Naive thymus-derived CD4-positive, alpha-beta T cell (primary cell): ENCODE data around the gene LARP1. TPM values are rescaled to one million over a fixed set of nuclear protein-coding genes. Genes with fewer than 3 reads are reported as not detected.
A peak's percentile ranks its signal among the peaks of the same experiment; 100 is the strongest.
"Not testable (repeated sequence)": the region's sequence is repeated elsewhere in the genome, so short reads cannot be mapped to it uniquely, and the experiment has no call there.

ENCODE experiments used
- ATAC-seq: fragments of 150-1000 bp; cut with Tn5 transposase; 2 replicates; pipeline ENCODE4 v1.10.0; 2021; ENCODE audit warnings: mild to moderate bottlenecking, moderate library complexity
- CTCF ChIA-PET: fragments of 350-600 bp; sonication (Branson Sonifier 250); formaldehyde crosslinking; loops from one replicate; lab custom pipeline; 2021; ENCODE audit warnings: antibody characterized with exemption; lab: Charles Lee
- POLR2A ChIA-PET: fragments of 350-600 bp; sonication (Branson Sonifier 250); formaldehyde crosslinking; loops from one replicate; lab custom pipeline; 2021; ENCODE audit warnings: antibody characterized with exemption, inconsistent platforms; lab: Charles Lee
- DNase-seq, 9 donors: peaks; one replicate each; pipeline versions ENCODE4 v3.0.0 to v3.0.0-alpha.2; 2020 to 2022; ENCODE audit warnings: mixed read lengths in 1 of 9
- H3K27ac ChIP-seq: one replicate; pipeline ENCODE4 v1.7.0; 2013; ENCODE audit warnings: mild to moderate bottlenecking, low read depth, low read length, moderate library complexity
- H3K27me3 ChIP-seq, 2 donors: one replicate each; pipeline ENCODE4 v1.7.0; 2013; ENCODE audit warnings: low read length in 2 of 2, mild to moderate bottlenecking in 2 of 2, moderate library complexity in 2 of 2; ENCODE audit not compliant: control insufficient read depth in 2 of 2, insufficient read depth in 2 of 2
- H3K36me3 ChIP-seq, 3 experiments: 1 replicate in 2 of 3; 2 replicates in 1 of 3; pipeline ENCODE4 v1.7.0; 2013; ENCODE audit warnings: low read length in 3 of 3, mild to moderate bottlenecking in 3 of 3, moderate library complexity in 1 of 3; ENCODE audit not compliant: insufficient read depth in 3 of 3, control insufficient read depth in 2 of 3
- H3K4me1 ChIP-seq, 2 donors: one replicate each; pipeline ENCODE4 v1.7.0; 2013; ENCODE audit warnings: low read length in 2 of 2, mild to moderate bottlenecking in 2 of 2, moderate library complexity in 1 of 2; ENCODE audit not compliant: control insufficient read depth in 2 of 2, insufficient read depth in 2 of 2
- H3K4me3 ChIP-seq: 2 replicates; pipeline ENCODE4 v1.7.0; 2013; ENCODE audit warnings: mild to moderate bottlenecking, low read length
- H3K9me3 ChIP-seq, 3 experiments: 1 replicate in 2 of 3; 2 replicates in 1 of 3; pipeline ENCODE4 v1.7.0; 2013; ENCODE audit warnings: low read length in 3 of 3; ENCODE audit not compliant: control insufficient read depth in 2 of 3
- H3K27ac Mint-ChIP-seq, 9 donors: one replicate each; pipeline ENCODE4 v1.8.0; 2020 to 2022; ENCODE audit warnings: mixed read lengths in 9 of 9, mild to moderate bottlenecking in 8 of 9, moderate library complexity in 5 of 9, inconsistent platforms in 2 of 9
- H3K27me3 Mint-ChIP-seq, 5 donors: one replicate each; pipeline ENCODE4 v1.8.0; 2021 to 2022; ENCODE audit warnings: mixed read lengths in 5 of 5, mild to moderate bottlenecking in 1 of 5
- H3K36me3 Mint-ChIP-seq, 5 donors: one replicate each; pipeline ENCODE4 v1.8.0; 2020 to 2022; ENCODE audit warnings: mixed read lengths in 5 of 5, mild to moderate bottlenecking in 3 of 5, inconsistent platforms in 1 of 5
- H3K4me1 Mint-ChIP-seq, 7 donors: one replicate each; pipeline ENCODE4 v1.8.0; 2020 to 2022; ENCODE audit warnings: mixed read lengths in 7 of 7, mild to moderate bottlenecking in 3 of 7, inconsistent platforms in 1 of 7
- H3K4me3 Mint-ChIP-seq, 10 donors: one replicate each; pipeline ENCODE4 v1.8.0; 2020 to 2022; ENCODE audit warnings: mild to moderate bottlenecking in 10 of 10, mixed read lengths in 10 of 10, moderate library complexity in 6 of 10, inconsistent platforms in 2 of 10
- H3K9me3 Mint-ChIP-seq, 11 donors: one replicate each; pipeline ENCODE4 v1.8.0; 2020 to 2022; ENCODE audit warnings: mixed read lengths in 11 of 11, mild to moderate bottlenecking in 4 of 11, inconsistent platforms in 1 of 11, moderate library complexity in 1 of 11
- intact Hi-C, 2 donors: fragments of 100-400 bp; cut with micrococcal nuclease; formaldehyde crosslinking; loops; one replicate each; pipeline ENCODE4 v1.15.1; 2023
- polyA plus RNA-seq, 2 donors: library from polyadenylated mRNA; unstranded; fragments of 300-500 nt; fragmentation: Illumina TruSeq; gene quantifications; one replicate each; pipeline ENCODE4 v1.2.3, GENCODE V29; 2021
- total RNA-seq, 6 experiments: library from RNA in 5 of 6; stranded (reverse) in 5 of 6; gene quantifications; 1 replicate in 5 of 6; 2 replicates in 1 of 6; pipeline ENCODE4 v1.2.3 and lab custom pipeline; 2021 to 2026

Gene LARP1
- total and polyA plus RNA-seq, 7 experiments from 2014 or later: 12.2 to 217 (median 139) TPM

DNA sequence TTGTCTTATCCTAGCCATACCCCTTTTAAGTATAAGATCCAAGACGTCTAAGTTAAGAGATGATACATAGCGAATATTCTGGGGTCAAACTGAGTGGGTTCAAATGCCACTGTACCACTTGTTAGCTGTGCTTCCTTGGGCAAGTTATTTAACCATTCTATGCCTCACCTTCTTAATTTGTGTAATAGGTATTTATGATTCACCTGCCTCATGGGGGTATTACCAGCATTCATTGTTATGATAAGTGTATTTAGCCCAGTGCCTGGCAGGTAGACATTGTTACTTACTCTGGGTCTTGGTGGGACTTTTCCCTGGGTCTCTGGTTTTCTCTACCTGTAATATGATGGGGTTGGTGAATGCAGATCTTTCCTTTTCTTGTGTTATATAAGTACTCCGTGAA lies 3.8 kb downstream of the LARP1 start:
- ChIA-PET CTCF (no interaction called here), POLR2A (interaction anchor here (0.9 to 3.7 kb wide), 5 partner anchors 9 to 99 kb away, joined by 3 to 20 read pairs (median 5); partner anchors contain the start of gene CNOT8)
- Mint-ChIP-seq H3K4me3 (peak overlapping the region; percentile 87 to 99 (median 94)), H3K4me1 (peaks cover 46 to 72% (median 60%) of the 10 kb centered on the region in 7 donors), H3K36me3 (peaks cover 0 to 5% (median 3%) of the 10 kb centered on the region in 5 donors), H3K27me3 (no peaks in the 10 kb centered on the region), H3K9me3 (no peaks in the 10 kb centered on the region), H3K27ac (peak overlapping the region; percentile 64 to 96 (median 92))
- H3K27ac ChIP-seq: peak overlapping the region; percentile 66
- H3K36me3 ChIP-seq: peaks cover 0 to 11% (median 0%) of the 10 kb centered on the region in 3 experiments
- H3K9me3 ChIP-seq: no peaks in the 10 kb centered on the region
- DNase-seq (no peak), ATAC-seq (no peak)
- intact Hi-C loops: loop anchor here (1.0 to 5.0 kb wide), 3 partner anchors 8 to 567 kb away; partner anchors contain the start of gene GALNT10 (in 1 of the 2)
- no peak overlapping the region for H3K4me3 ChIP-seq
- peaks cover 52 to 53% of the 10 kb centered on the region in 2 donors for H3K4me1 ChIP-seq
- no peaks in the 10 kb centered on the region for H3K27me3 ChIP-seq

DNA sequence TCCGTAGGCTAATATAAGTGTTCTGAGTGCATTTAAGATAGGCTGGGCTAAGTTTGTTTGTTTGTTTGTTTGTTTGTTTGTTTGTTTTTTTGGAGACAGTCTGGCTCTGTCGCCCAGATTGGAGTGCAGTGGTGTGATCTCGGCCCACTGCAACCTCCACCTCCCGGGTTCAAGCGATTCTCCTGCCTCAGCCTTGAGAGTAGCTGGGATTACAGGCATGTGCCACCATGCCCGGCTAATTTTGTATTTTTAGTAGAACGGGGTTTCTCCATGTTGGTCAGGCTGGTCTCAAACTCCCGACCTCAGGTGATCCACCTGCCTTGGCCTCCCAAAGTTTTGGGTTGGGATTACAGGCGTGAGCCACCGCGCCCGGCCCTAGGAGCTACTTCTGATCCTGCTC lies 4.7 kb downstream of the LARP1 start:
- peak overlapping the region in 6 of 9 donors; percentile 61 to 95 (median 87) for H3K27ac Mint-ChIP-seq
- not testable (repeated sequence) for H3K9me3 ChIP-seq, H3K27me3 ChIP-seq, ATAC-seq, H3K9me3 Mint-ChIP-seq, H3K27me3 Mint-ChIP-seq, DNase-seq, H3K4me3 ChIP-seq, H3K36me3 Mint-ChIP-seq
- CTCF ChIA-PET: interaction anchor here (0.9 kb wide), 1 partner anchor 108 kb away, joined by 5 read pairs; no protein-coding TSS in a partner anchor
- intact Hi-C loops: loop anchor here in 1 of 2 donors (5.0 kb wide), 2 partner anchors 37 to 568 kb away; partner anchors contain the start of gene GALNT10
- POLR2A ChIA-PET: interaction anchor here (0.7 to 3.7 kb wide), 7 partner anchors 10 to 98 kb away, joined by 3 to 20 read pairs (median 3); partner anchors contain the start of gene CNOT8
- H3K4me3 Mint-ChIP-seq: peak overlapping the region in 7 of 10 donors; percentile 29 to 99 (median 96)
- H3K27ac ChIP-seq: peak overlapping the region; percentile 66
- H3K36me3 ChIP-seq: peaks cover 0 to 11% (median 0%) of the 10 kb centered on the region in 3 experiments
- peaks cover 44 to 67% (median 57%) of the 10 kb centered on the region in 7 donors for H3K4me1 Mint-ChIP-seq
- H3K4me1 ChIP-seq: peaks cover 46 to 49% of the 10 kb centered on the region in 2 donors

DNA sequence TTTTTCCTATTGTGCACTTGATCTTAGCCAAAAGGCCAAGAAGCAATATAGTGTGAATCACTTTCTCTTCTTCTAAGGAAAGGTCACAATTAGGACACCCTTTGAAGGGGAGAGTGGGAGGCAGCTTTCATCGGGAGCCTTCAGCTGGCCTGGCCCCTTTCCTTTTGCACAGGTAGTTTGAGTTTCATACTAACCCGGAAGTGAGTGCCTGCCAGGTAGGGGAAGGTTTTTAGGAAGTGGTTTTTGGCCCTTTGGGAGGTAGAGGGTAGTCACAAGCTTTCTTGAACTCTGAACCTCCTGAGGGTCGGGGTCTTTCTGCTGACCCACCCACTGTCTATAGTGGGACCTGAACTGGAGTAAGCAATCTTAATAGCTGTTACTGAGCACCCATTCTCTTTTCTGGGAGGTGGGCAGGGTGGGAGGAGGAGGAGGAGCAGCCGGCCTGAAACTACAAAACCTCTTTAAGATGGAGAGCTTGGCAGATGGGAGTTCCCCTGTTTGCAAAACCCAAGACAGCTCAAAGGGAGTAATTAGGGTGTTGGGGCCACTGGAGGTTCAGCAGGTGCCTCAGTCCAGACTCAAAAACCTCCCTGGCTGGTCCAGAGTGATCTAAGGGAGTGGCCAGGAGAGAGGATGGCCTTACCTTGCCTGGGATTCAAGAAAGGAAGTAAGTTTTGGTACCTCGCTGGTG lies 6.0 kb downstream of the LARP1 start:
- ChIA-PET CTCF (interaction anchor here (0.6 kb wide), 1 partner anchor 13 kb away, joined by 3 read pairs; no protein-coding TSS in a partner anchor), POLR2A (interaction anchor here (1.3 to 1.4 kb wide), 2 partner anchors 12 to 69 kb away, joined by 3 read pairs; no protein-coding TSS in a partner anchor)
- Mint-ChIP-seq H3K9me3 (no peaks in the 10 kb centered on the region), H3K4me1 (peaks cover 57 to 79% (median 67%) of the 10 kb centered on the region in 7 donors), H3K36me3 (peaks cover 0 to 10% (median 5%) of the 10 kb centered on the region in 5 donors), H3K27me3 (no peaks in the 10 kb centered on the region), H3K4me3 (peak overlapping the region; percentile 54 to 99 (median 64)), H3K27ac (peak overlapping the region; percentile 61 to 95 (median 80))
- Histone ChIP-seq H3K9me3 (no peaks in the 10 kb centered on the region), H3K27me3 (no peaks in the 10 kb centered on the region), H3K4me1 (peaks cover 50 to 63% of the 10 kb centered on the region in 2 donors), H3K27ac (peak overlapping the region; percentile 57), H3K36me3 (peaks cover 0 to 4% (median 0%) of the 10 kb centered on the region in 3 experiments), H3K4me3 (peak overlapping the region; percentile 12)
- ATAC-seq (no peak), DNase-seq (peak in 8 of 9 donors; percentile 23 to 41 (median 28))
- intact Hi-C loops: no loop called here

DNA sequence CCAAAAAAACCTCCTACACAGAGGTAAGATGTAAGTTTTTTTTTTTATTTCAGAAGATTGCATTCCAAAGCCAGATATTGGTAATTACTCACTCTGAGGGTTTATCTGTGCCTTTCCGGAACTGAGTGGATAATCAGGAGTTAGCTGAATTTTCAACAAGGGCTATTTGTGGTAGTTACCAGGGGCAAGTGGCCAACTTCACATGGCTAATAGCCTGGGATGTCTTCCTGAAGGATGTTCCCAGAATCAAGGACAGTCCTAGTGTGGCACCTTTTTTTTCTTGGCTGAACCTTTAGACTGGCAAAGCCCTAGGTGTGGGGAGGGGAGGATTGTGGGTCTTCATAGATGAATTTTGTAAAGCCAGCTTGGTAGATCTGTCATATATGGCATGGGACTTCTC lies 7.1 kb downstream of the LARP1 start:
- no peaks in the 10 kb centered on the region for H3K27me3 ChIP-seq
- intact Hi-C loops: no loop called here
- ATAC-seq: no peak
- no peak overlapping the region for H3K27ac ChIP-seq
- no peaks in the 10 kb centered on the region for H3K27me3 Mint-ChIP-seq
- no peak for DNase-seq
- H3K4me1 Mint-ChIP-seq: peaks cover 63 to 85% (median 75%) of the 10 kb centered on the region in 7 donors
- H3K36me3 Mint-ChIP-seq: peaks cover 0 to 5% (median 0%) of the 10 kb centered on the region in 5 donors
- H3K4me1 ChIP-seq: peaks cover 54 to 73% of the 10 kb centered on the region in 2 donors
- H3K4me3 ChIP-seq: no peak overlapping the region
- no peaks in the 10 kb centered on the region for H3K9me3 ChIP-seq
- peak overlapping the region in 7 of 10 donors; percentile 4 to 99 (median 32) for H3K4me3 Mint-ChIP-seq
- CTCF ChIA-PET: no interaction called here
- POLR2A ChIA-PET: no interaction called here
- H3K27ac Mint-ChIP-seq: peak overlapping the region in 7 of 9 donors; percentile 56 to 94 (median 74)
- H3K36me3 ChIP-seq: no peaks in the 10 kb centered on the region
- H3K9me3 Mint-ChIP-seq: no peaks in the 10 kb centered on the region

DNA sequence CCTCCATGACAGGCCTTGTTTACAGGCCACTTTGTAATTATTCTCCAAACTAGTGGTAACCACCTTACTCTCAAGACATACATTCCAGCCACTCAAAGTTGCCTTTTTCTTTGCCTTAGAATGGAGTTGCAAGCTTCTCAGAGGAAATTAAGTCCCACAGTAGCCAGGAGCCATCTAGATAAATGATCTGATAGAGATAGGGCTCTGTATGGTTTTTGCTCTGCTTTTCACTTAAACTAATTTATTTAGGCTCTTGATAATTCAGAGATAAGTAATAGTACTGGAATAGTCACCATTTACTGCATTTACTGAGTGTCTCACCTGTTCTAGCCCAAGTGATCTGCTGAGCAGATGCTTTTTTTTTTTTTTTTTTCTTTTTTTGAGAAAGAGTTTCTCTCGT lies 7.5 kb downstream of the LARP1 start:
- ChIA-PET POLR2A (no interaction called here), CTCF (no interaction called here)
- H3K4me1 ChIP-seq: peaks cover 59 to 78% of the 10 kb centered on the region in 2 donors
- no peaks in the 10 kb centered on the region for H3K9me3 Mint-ChIP-seq
- no peaks in the 10 kb centered on the region for H3K9me3 ChIP-seq
- intact Hi-C loops: no loop called here
- no peak overlapping the region for H3K27ac ChIP-seq
- DNase-seq (no peak), ATAC-seq (no peak)
- H3K36me3 ChIP-seq: no peaks in the 10 kb centered on the region
- H3K27ac Mint-ChIP-seq: peak overlapping the region in 6 of 9 donors; percentile 61 to 94 (median 75)
- no peak overlapping the region for H3K4me3 ChIP-seq
- H3K27me3 ChIP-seq: no peaks in the 10 kb centered on the region
- H3K27me3 Mint-ChIP-seq: no peaks in the 10 kb centered on the region
- H3K4me1 Mint-ChIP-seq: peaks cover 63 to 89% (median 78%) of the 10 kb centered on the region in 7 donors
- H3K4me3 Mint-ChIP-seq: peak overlapping the region in 7 of 10 donors; percentile 4 to 99 (median 32)
- peaks cover 0 to 7% (median 0%) of the 10 kb centered on the region in 5 donors for H3K36me3 Mint-ChIP-seq

DNA sequence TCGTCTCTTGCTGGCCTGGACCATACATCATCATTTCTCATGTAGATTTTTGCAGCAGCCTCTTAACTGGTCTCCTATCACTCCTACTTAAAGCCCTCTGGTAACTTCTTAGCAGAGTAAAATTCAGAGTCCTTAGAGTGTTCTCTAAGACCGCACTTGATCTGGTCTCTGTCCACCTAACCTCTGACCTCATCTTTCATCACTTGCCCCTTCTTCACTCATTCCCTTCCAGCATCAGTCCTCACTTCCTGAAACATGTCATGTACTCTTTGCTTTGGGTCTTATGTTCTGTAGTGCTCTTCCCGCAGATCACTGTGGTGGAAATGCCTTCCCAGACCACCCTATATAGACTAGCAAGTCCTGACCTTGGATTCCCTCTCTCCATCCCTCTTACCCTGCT lies 9.8 kb downstream of the LARP1 start:
- Histone ChIP-seq H3K4me3 (no peak overlapping the region), H3K27me3 (no peaks in the 10 kb centered on the region), H3K27ac (no peak overlapping the region), H3K36me3 (no peaks in the 10 kb centered on the region), H3K4me1 (peaks cover 56 to 75% of the 10 kb centered on the region in 2 donors), H3K9me3 (no peaks in the 10 kb centered on the region)
- ATAC-seq (no peak), DNase-seq (no peak)
- ChIA-PET CTCF (no interaction called here), POLR2A (interaction anchor here (0.6 kb wide), 1 partner anchor 53 kb away, joined by 4 read pairs; no protein-coding TSS in a partner anchor)
- intact Hi-C loops: no loop called here
- Mint-ChIP-seq H3K4me3 (peak overlapping the region in 8 of 10 donors; percentile 0 to 74 (median 30)), H3K27ac (peak overlapping the region; percentile 1 to 87 (median 70)), H3K27me3 (no peaks in the 10 kb centered on the region), H3K9me3 (no peaks in the 10 kb centered on the region), H3K4me1 (peaks cover 59 to 86% (median 73%) of the 10 kb centered on the region in 7 donors), H3K36me3 (peaks cover 0 to 9% (median 0%) of the 10 kb centered on the region in 5 donors)
